OCI-LY3 (cell line): ENCODE data around the gene GNB5.

ENCODE experiments used
- CTCF ChIP-seq: fragments of 200-600, 300-600 bp; sonication (generic); IDR thresholded peaks from 2 replicates; pipeline ENCODE4 v1.5.1; 2014; ENCODE audit warnings: antibody characterized with exemption, low read length, low read depth
- EZH2phosphoT487 ChIP-seq: fragments of 200-600 bp; shearing (Covaris generic); IDR thresholded peaks from 2 replicates; pipeline ENCODE4 v1.6.1; 2018; ENCODE audit warnings: antibody characterized with exemption, mixed run types, low read depth

- no peak for TF ChIP-seq CTCF
- no peak for TF ChIP-seq EZH2phosphoT487
Measured at GRCh38 chr15:52193321-52193720, 2.1 kb upstream of the GNB5 start.
